Esophagus mucosa (tissue), 1 donor: ENCODE results near the gene ZFYVE28. TPM values are rescaled to one million over a fixed set of nuclear protein-coding genes. Genes with fewer than 3 reads are reported as not detected.
"Not testable (repeated sequence)": the region's sequence is repeated elsewhere in the genome, so short reads cannot be mapped to it uniquely, and the experiment has no call there.

Experiments
- ATAC-seq: fragments of 200-7000 bp; cut with Tn5 transposase; one replicate; pipeline ENCODE4 v1.9.1; 2020
- total RNA-seq: library from RNA; stranded (reverse); gene quantifications from one replicate; pipeline ENCODE4 v1.2.4, GENCODE V29; 2023
- donor health status: DM: yes; HTN: yes; CAD: no.

Gene ZFYVE28
- total RNA-seq, 1 donor from 2014 or later, result 5.3 TPM

- ATAC-seq, result no peak
These were observed 28.5 kb upstream of the ZFYVE28 start for GRCh38 chr4:2446656-2447564.

DNA sequence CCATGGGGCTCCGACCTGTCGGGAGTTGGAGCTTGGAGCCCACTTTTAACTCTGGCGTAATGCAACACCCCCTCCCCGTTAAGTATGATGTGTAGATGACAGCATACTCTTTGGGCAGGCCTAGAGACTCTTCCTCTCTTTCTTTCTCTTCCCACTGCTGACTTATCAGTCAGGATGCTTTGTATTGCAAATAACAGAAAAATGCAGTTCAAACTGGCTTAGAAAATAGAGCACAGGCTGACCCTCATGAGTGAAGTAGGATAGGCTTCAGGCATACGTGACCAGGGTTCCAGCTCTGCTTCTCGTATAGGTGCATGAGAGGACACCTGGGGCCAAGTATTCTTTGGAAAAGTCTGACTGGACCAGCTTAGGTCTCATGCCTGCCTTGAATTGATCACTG lies 27.1 kb upstream of the ZFYVE28 start:
- no peak for ATAC-seq

DNA sequence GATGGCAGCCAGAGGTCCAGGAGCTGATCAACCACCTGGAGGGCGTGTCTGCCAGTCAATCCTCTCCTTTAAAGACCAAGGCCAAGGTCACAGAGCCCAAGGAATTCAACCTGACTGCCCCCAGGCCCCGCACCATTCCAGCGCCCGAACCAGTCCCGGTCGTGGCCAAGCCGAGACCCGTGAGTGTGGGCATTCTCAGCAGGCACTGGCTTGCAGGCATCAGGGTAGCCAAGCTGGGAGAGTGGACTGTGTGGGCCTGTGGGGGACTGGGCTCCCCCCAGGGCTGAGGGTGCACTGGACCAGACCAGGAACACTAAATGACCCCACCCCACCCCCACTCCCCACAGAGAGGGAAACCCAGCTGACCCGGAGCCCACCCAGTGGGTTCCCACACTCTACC lies 26.7 kb upstream of the ZFYVE28 start:
- no peak for ATAC-seq

- ATAC-seq, result no peak
These were observed 25.7 kb upstream of the ZFYVE28 start for GRCh38 chr4:2443956-2444740.

GRCh38 chr4:2443061-2443730 lies 24.8 kb upstream of the ZFYVE28 start:
- no peak for ATAC-seq

GRCh38 chr4:2442175-2442993 lies 23.9 kb upstream of the ZFYVE28 start:
- ATAC-seq, result no peak

DNA sequence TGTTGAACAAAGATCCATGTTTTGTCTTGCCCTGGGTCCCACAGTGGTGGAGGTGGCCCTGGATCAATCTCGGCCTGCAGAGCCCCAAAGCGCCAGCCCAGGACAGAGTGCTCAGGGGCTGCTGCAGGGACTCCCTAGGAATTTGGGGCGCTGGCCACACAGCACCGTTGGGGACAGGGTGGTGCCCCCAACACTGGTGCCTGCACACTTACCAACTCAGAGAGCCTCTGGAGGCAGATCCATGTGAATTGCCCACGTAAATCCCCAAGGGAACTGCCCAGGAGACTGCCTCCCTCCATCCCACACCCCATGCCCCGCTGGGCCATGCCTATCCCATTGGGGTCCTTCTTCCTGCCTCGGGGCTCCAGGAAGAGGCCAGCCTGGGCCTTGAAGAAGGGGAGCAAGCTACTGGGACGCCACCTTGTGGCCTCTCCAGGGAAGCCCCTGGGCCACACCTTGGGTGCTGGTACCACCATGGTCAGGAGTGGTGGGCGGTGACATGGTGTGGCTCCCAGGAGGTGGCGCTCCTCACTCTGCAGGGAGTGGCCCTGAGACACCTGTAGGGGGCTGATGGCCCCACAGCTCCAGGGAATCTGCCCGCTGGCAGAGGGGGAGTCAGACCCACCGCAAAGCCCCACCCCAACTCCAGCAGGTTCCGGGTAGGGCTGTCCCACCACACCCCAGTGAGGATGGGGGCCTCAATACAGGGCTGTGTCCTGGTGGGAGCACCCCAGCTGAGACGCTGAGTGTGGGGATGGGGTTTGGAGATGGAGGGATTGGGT lies 23.1 kb upstream of the ZFYVE28 start:
- peak; percentile 70 for ATAC-seq

DNA sequence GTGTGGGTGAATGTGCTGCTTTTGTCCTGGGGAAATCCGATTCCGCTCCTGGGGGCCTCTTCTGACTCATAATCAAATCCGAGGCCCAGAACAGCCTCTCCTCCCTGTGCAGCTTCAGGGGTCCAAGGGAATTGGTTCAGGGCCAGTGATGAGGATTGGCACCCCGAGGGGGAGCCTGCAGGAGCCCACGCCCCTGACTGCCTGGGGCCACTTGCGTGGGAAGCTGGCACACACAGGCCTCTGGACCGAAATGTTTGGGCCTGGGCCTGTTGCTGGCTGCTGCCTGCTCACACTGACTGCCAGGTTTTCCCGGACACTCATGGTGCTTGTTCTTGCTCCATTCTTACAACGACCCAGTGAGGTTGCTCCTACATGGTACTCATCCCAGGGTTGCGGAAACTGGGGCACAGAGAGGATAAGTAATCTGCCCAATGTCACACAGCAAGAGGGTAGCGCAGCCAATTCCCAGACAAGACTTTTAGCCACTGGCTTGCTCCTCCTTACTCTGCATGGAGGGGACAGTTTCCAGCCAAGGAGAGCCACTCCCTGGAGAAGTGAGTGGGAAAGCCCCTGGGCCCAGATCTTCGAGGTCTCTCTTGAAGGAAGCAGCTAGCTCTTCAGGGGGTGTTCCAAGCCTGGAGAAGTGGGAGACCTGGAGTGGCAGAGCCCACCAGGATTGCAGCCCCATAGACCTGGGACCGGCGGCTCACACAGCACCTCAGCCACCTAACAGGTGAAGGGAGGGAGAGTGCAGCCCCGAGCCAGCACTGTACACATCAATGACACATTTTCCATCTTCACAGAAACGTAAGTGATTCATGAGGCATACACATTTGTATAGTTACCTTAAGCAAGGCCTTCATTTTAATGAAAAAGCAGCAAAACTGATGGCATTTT lies 20.6 kb upstream of the ZFYVE28 start:
- no peak for ATAC-seq

GRCh38 chr4:2437475-2438215 lies 19.2 kb upstream of the ZFYVE28 start:
- no peak for ATAC-seq

GRCh38 chr4:2436761-2437474 lies 18.5 kb upstream of the ZFYVE28 start:
- ATAC-seq, result no peak

DNA sequence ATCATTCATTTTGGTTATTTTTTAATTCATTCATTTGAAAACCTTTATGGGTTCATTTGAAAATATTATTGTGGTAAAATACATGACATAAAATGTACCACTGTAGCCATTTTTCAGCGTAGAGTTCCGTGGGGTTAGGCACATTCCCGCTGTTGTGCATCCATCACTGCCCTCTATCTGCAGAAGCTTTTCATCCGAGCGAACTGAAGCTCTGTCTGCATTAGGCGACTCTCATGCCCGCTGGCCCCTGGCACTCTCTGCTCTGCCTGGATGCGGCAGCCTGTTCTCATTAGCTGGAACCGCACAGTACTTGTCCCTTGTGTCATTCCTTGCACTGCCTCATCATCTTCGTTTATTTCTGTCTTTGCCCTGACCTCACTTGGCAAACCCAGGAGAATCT lies 17.9 kb upstream of the ZFYVE28 start:
- peak; percentile 20 for ATAC-seq

DNA sequence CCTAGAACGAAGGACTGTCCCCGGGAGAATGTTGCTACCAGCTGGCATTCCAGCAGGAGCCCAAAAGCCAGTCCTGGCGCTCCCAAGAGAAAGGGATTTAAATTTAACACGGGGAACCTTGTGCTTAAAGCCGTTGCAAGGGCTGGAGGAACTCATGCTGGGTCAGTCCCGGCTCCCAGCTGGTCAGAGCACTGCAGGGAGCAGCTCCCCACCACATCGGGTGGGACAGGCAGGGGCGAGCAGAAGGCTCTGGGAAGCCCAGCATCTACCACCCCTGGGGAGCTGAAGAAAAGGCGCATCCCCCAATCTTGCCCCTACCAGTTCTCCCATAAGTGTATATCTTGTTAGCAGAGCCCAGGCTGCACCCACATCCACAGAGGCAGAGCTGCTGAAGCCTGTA lies 16.0 kb upstream of the ZFYVE28 start:
- ATAC-seq, result no peak

DNA sequence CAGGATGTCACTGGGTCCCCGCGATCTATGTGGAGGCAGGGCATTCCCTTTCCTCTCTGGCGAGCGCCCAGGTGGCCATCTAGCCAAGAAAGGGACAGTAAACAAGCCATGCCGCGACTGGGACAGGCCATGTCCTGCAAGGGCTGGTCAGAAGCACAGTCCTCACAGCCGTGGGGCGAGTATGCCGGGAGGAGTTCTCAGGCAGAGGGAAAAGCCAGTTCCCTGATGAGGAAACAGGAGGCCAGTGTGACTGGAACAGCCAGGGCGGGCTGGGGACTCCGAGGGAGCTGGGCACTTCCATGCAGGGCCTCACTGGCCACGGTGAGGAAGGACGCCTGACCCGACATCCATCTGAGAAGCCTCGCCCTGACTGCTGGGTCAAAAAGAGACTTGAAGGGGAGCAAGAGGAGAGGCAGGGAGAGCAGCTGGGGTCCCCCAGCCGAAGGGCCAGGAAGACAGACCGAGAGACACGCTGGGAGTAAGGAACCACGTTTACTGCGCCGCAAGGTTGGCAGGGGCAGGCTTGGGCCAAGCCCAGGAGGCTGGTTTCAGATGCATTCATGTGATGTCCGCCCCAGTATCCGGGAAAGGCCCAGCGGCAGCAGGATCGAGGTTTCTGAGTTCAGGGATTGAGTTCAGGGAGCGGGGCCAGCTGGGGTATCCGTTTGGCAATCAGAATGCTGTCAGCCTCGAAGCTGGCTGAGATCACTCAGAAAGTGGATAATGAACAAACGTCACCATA lies 15.3 kb upstream of the ZFYVE28 start:
- no peak for ATAC-seq

DNA sequence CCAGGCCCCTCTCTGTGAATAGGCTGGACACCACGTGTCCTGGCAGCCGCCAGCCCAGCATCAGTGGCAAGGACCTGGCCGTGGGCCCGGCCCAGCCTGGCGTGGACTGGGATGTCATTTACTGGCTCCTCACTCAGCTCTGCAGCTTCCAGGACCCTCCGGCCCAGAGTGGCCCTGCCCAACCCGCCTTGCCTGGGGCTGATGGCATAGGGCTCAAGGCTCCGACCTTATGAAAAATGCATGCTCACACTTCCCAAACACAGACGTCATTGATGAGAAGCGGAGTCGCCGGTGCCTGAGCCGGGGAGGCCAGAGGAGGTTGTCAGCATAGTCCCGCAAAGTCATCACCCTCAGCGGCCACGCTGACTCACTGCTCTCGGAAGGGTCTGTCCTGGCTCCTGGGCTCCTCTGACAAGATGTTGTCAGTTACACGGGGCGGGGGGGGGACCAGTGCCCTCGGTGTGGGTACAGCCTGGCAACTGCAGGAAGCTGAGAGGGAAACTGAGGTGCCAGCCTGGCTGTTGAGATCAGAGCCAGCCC lies 14.6 kb upstream of the ZFYVE28 start:
- no peak for ATAC-seq

GRCh38 chr4:2432004-2432403 lies 13.6 kb upstream of the ZFYVE28 start:
- no peak for ATAC-seq

DNA sequence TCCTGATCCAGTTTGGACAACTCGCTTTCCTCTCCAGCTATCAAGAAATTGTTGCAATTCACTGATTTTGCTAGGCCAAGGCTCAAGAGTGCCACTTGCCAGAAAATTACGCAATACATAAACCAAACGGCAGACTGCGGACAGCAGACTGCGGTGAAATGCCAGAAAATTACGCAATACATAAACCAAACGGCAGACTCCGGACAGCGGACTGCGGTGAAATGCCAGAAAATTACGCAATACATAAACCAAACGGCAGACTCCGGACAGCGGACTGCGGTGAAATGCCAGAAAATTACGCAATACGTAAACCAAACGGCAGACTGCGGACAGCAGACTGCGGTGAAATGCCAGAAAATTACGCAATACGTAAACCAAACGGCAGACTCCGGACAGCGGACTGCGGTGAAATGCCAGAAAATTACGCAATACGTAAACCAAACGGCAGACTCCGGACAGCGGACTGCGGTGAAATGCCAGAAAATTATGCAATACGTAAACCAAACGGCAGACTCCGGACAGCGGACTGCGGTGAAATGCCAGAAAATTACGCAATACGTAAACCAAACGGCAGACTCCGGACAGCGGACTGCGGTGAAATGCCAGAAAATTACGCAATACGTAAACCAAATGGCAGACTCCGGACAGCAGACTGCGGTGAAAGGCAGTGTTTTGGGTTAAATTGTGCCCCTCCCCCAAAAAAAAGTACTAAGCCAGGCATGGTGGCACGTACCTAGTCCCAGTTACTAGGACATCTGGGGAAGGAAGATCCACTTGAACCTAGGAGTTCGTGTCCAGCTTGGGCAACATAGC lies 11.7 kb upstream of the ZFYVE28 start:
- not testable (repeated sequence) for ATAC-seq
